Suppressor macrophage (primary cell): ENCODE data around the gene NUS1.
"Not testable (repeated sequence)": the region's sequence is repeated elsewhere in the genome, so short reads cannot be mapped to it uniquely, and the experiment has no call there.

Experiments
- DNase-seq, 4 experiments: peaks; one replicate each; pipeline ENCODE4 v3.0.0-alpha.2; 2020 to 2022
- total RNA-seq, 17 experiments: gene quantifications; one replicate each; lab custom pipeline; 2026; ENCODE audit warnings: mixed read lengths in 6 of 17, inconsistent platforms in 3 of 17; lab: John Stamatoyannopoulos, UW

Gene NUS1
- 30.8 to 109 (median 65.1) reads per million in 17 experiments for total RNA-seq

GRCh38 chr6:117674991-117675657 lies at the start of gene NUS1:
TSS of gene NUS1 (plus strand) at chr6:117675469. CDS start at chr6:117675671, 202 bp downstream.
- DNase-seq, result peak; percentile 98 to 99 (median 99)

GRCh38 chr6:117627533-117627932 lies 47.7 kb upstream of the NUS1 start:
- no peak for DNase-seq

- DNase-seq, result no peak
These were observed 46.1 kb upstream of the NUS1 start for GRCh38 chr6:117629119-117629660.

GRCh38 chr6:117637770-117638169 lies 37.5 kb upstream of the NUS1 start:
- no peak for DNase-seq

- no peak for DNase-seq
These were observed 32.3 kb upstream of the NUS1 start for GRCh38 chr6:117642976-117643375.

GRCh38 chr6:117651984-117652383 lies 23.3 kb upstream of the NUS1 start:
- DNase-seq, result not testable (repeated sequence)

- DNase-seq, result no peak
These were observed 21.3 kb upstream of the NUS1 start for GRCh38 chr6:117653949-117654348.

GRCh38 chr6:117655380-117655779 lies 19.9 kb upstream of the NUS1 start:
- no peak for DNase-seq

GRCh38 chr6:117666881-117667280 lies 8.4 kb upstream of the NUS1 start:
- DNase-seq, result no peak

- DNase-seq, result no peak
These were observed 6.5 kb upstream of the NUS1 start for GRCh38 chr6:117668736-117669135.

- DNase-seq, result no peak
These were observed 766 bp upstream of the NUS1 start for GRCh38 chr6:117674503-117674902.

GRCh38 chr6:117675658-117676301 lies 511 bp downstream of the NUS1 start:
- DNase-seq, result peak; percentile 5 to 31 (median 22)

- DNase-seq, result peak in 3 of 4 experiments; percentile 16 to 25 (median 16)
These were observed 1.4 kb downstream of the NUS1 start for GRCh38 chr6:117676577-117677218.

- peak; percentile 79 to 95 (median 84) for DNase-seq
These were observed 2.4 kb downstream of the NUS1 start for GRCh38 chr6:117677553-117678141.

- peak in 3 of 4 experiments; percentile 2 to 49 (median 48) for DNase-seq
These were observed 6.0 kb downstream of the NUS1 start for GRCh38 chr6:117681162-117681741.

- DNase-seq, result peak in 2 of 4 experiments; percentile 14 to 51
These were observed 9.5 kb downstream of the NUS1 start for GRCh38 chr6:117684749-117685148.

GRCh38 chr6:117685359-117685758 lies 10.1 kb downstream of the NUS1 start:
- DNase-seq, result no peak

GRCh38 chr6:117687021-117687648 lies 11.9 kb downstream of the NUS1 start:
- DNase-seq, result peak in 2 of 4 experiments; percentile 27 to 30

- not testable (repeated sequence) for DNase-seq
These were observed 14.3 kb downstream of the NUS1 start for GRCh38 chr6:117689584-117689983.

- DNase-seq, result peak in 1 of 4 experiments; percentile 10
These were observed 31.2 kb downstream of the NUS1 start for GRCh38 chr6:117706504-117706903.

GRCh38 chr6:117706936-117707509 lies 31.8 kb downstream of the NUS1 start:
- DNase-seq, result peak in 3 of 4 experiments; percentile 1 to 10 (median 4)
